Measurements from ENCODE around the gene SORT1. TPM values are rescaled to one million over a fixed set of nuclear protein-coding genes. Genes with fewer than 3 reads are reported as not detected.

The SORT1 gene
- total RNA-seq, 2 donors from 2014 or later: 114 to 120 TPM

DNA sequence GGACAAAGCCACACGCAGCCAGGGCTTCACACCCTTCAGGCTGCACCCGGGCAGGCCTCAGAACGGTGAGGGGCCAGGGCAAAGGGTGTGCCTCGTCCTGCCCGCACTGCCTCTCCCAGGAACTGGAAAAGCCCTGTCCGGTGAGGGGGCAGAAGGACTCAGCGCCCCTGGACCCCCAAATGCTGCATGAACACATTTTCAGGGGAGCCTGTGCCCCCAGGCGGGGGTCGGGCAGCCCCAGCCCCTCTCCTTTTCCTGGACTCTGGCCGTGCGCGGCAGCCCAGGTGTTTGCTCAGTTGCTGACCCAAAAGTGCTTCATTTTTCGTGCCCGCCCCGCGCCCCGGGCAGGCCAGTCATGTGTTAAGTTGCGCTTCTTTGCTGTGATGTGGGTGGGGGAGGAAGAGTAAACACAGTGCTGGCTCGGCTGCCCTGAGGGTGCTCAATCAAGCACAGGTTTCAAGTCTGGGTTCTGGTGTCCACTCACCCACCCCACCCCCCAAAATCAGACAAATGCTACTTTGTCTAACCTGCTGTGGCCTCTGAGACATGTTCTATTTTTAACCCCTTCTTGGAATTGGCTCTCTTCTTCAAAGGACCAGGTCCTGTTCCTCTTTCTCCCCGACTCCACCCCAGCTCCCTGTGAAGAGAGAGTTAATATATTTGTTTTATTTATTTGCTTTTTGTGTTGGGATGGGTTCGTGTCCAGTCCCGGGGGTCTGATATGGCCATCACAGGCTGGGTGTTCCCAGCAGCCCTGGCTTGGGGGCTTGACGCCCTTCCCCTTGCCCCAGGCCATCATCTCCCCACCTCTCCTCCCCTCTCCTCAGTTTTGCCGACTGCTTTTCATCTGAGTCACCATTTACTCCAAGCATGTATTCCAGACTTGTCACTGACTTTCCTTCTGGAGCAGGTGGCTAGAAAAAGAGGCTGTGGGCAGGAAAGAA, 122.9 kb downstream of the SORT1 start:
- Histone ChIP-seq H3K4me3 (no peak overlapping the region), H3K36me3 (no peaks in the 10 kb centered on the region), H3K27me3 (no peaks in the 10 kb centered on the region), H3K9me3 (no peaks in the 10 kb centered on the region), H3K27ac (no peak overlapping the region), H3K4me1 (peaks cover 0 to 4% of the 10 kb centered on the region in 2 donors)
- TF ChIP-seq CTCF (IDR thresholded peaks at IDR 0.05): no peak
- DNase-seq (ENCODE audit: low spot score): peak; percentile 68

GRCh38 chr1:109273570-109274288, 124.0 kb downstream of the SORT1 start:
- no peak overlapping the region for H3K27ac ChIP-seq
- DNase-seq (ENCODE audit: low spot score): no peak
- no peak overlapping the region for H3K4me3 ChIP-seq
- TF ChIP-seq CTCF (IDR thresholded peaks at IDR 0.05): no peak
- no peaks in the 10 kb centered on the region for H3K27me3 ChIP-seq
- peaks cover 0 to 4% of the 10 kb centered on the region in 2 donors for H3K4me1 ChIP-seq
- H3K36me3 ChIP-seq: no peaks in the 10 kb centered on the region
- H3K9me3 ChIP-seq: no peaks in the 10 kb centered on the region

DNA sequence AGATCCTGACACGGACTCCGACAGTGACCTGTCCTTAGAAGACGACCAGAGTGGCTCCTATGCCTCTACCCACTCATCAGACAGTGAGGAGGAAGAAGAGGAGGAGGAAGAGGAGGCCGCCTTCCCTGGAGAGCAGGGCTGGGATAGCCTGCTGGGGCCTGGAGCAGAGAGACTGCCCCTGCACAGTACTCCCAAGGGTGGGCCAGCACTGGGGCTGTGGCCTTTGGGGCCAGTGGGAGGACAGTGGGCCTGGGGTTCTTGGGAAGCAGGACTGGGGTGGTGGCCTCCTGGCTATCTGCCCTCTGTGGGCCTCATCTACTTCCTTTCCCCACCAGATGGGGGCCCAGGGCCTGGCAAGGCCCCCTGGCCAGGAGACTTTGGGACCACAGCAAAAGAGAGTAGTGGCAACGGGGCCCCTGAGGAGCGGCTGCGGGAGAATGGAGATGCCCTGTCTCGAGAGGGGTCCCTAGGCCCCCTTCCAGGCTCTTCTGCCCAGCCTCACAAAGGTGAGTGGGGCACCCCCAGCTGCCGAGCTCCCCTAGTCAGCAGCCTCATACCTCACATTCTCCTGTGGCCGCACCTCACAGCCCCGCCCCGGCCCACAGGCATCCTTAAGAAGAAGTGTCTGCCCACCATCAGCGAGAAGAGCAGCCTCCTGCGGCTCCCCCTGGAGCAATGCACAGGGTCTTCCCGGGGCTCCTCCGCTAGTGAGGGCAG, 124.7 kb downstream of the SORT1 start:
- no peak for TF ChIP-seq CTCF (IDR thresholded peaks at IDR 0.05)
- no peak overlapping the region for H3K4me3 ChIP-seq
- no peaks in the 10 kb centered on the region for H3K27me3 ChIP-seq
- no peak overlapping the region for H3K27ac ChIP-seq
- H3K4me1 ChIP-seq: peaks cover 0 to 4% of the 10 kb centered on the region in 2 donors
- H3K36me3 ChIP-seq: no peaks in the 10 kb centered on the region
- H3K9me3 ChIP-seq: no peaks in the 10 kb centered on the region
- DNase-seq (ENCODE audit: low spot score): no peak

GRCh38 chr1:109272021-109272799, 125.5 kb downstream of the SORT1 start:
- Histone ChIP-seq H3K27me3 (no peaks in the 10 kb centered on the region), H3K9me3 (no peaks in the 10 kb centered on the region), H3K4me3 (no peak overlapping the region), H3K27ac (no peak overlapping the region), H3K36me3 (no peaks in the 10 kb centered on the region), H3K4me1 (peaks cover 0 to 2% of the 10 kb centered on the region in 2 donors)
- DNase-seq (ENCODE audit: low spot score): no peak
- no peak for TF ChIP-seq CTCF (IDR thresholded peaks at IDR 0.05)

GRCh38 chr1:109271458-109271857, 126.3 kb downstream of the SORT1 start:
- H3K4me3 ChIP-seq: no peak overlapping the region
- H3K9me3 ChIP-seq: no peaks in the 10 kb centered on the region
- no peak overlapping the region for H3K27ac ChIP-seq
- H3K36me3 ChIP-seq: no peaks in the 10 kb centered on the region
- no peak for DNase-seq (ENCODE audit: low spot score)
- no peaks in the 10 kb centered on the region for H3K4me1 ChIP-seq
- TF ChIP-seq CTCF (IDR thresholded peaks at IDR 0.05): no peak
- no peaks in the 10 kb centered on the region for H3K27me3 ChIP-seq

Measured in right atrium auricular region (tissue), 2 donors.